Heart right ventricle (tissue), 16 donors: ENCODE data around the gene CTTNBP2. TPM values are rescaled to one million over a fixed set of nuclear protein-coding genes. Genes with fewer than 3 reads are reported as not detected.

ENCODE experiments used
- ATAC-seq, 8 donors: fragments of 200-7000 bp; cut with Tn5 transposase; one replicate each; pipeline ENCODE4 v1.9.1; 2020; ENCODE audit warnings: mild to moderate bottlenecking in 8 of 8, moderate library complexity in 8 of 8, moderate number of reproducible peaks in 1 of 8
- DNase-seq, 2 donors: peaks; one replicate each; pipeline ENCODE4 v3.0.0-alpha.2; 2020
- H3K27ac ChIP-seq, 10 donors: fragments of 200-600 bp; sonication (generic) in 2 of 10; one replicate each; pipeline versions ENCODE4 v1.5.0 to v1.8.0; 2020 to 2022; ENCODE audit warnings: mild to moderate bottlenecking in 3 of 10
- H3K27me3 ChIP-seq, 7 donors: fragments of 200-600 bp; one replicate each; pipeline ENCODE4 v1.8.0; 2021 to 2022; ENCODE audit warnings: mild to moderate bottlenecking in 2 of 7
- H3K36me3 ChIP-seq, 9 donors: fragments of 200-600 bp; sonication (generic) in 1 of 9; one replicate each; pipeline versions ENCODE4 v1.5.0 to v1.8.0; 2020 to 2022; ENCODE audit warnings: mild to moderate bottlenecking in 2 of 9
- H3K4me1 ChIP-seq, 9 donors: fragments of 200-600 bp; sonication (generic) in 1 of 9; one replicate each; pipeline versions ENCODE4 v1.5.0 to v1.8.0; 2020 to 2022; ENCODE audit warnings: mild to moderate bottlenecking in 4 of 9
- H3K4me3 ChIP-seq, 10 donors: fragments of 200-600 bp; sonication (generic) in 2 of 10; one replicate each; pipeline versions ENCODE4 v1.5.0 to v1.8.0; 2020 to 2022; ENCODE audit warnings: mild to moderate bottlenecking in 7 of 10, moderate library complexity in 2 of 10
- H3K9me3 ChIP-seq, 11 donors: fragments of 200-600 bp in 10 of 11; sonication (generic) in 2 of 11; one replicate each; pipeline versions ENCODE4 v1.5.0 to v1.8.0; 2013 to 2022; ENCODE audit warnings: mild to moderate bottlenecking in 2 of 11, control low read depth in 1 of 11, moderate library complexity in 1 of 11
- CTCF ChIP-seq, 9 donors: fragments of 200-600 bp; sonication (generic) in 2 of 9; IDR thresholded peaks; one replicate each; pipeline versions ENCODE4 v1.5.0 to v1.8.0; 2021 to 2022; ENCODE audit warnings: antibody characterized with exemption in 9 of 9, mild to moderate bottlenecking in 5 of 9, moderate library complexity in 1 of 9
- WGBS, 2 donors: extraction: QIAGEN DNeasy Blood & Tissue Kit; methylation state at CpG; one replicate each; pipeline ENCODE4 v1.1.7; 2013; ENCODE audit warnings: inconsistent platforms in 1 of 2; 5-methylcytosine and 5-hydroxymethylcytosine counted together
- intact Hi-C, 10 donors: fragments of 100-400 bp; cut with DNase I; formaldehyde crosslinking; loops; one replicate each; pipeline versions ENCODE4 v1.11.1 to v1.14.2; 2022
- polyA plus RNA-seq, 2 donors: library from polyadenylated mRNA; stranded (reverse); fragments of 200-250 nt; gene quantifications; one replicate each; pipeline ENCODE4 v1.2.3, GENCODE V29; 2013
- total RNA-seq, 10 donors: library from RNA; stranded (reverse); fragmentation: NEBNext Ultra II Directional in 3 of 10; extraction: Animal tissue kit (Norgen Biotek cat#: 25700) in 3 of 10; gene quantifications; one replicate each; pipeline versions ENCODE4 v1.2.1 to v1.2.4, GENCODE V29; 2021 to 2023
- donor health status: Arrhythmogenic right ventricular cardiomyopathy.
- donor health status: ischemic (EF 13 %, LVEDD 7.1; RV severe dilation, severe dysfunction).
- donor health status: healthy with polysubstance abuse.
- donor health status: DM: no; HTN: yes; CAD: no.
- donor health status: DM: no; HTN: no; CAD: no.
- donor health status: ischemic (EF 25% LVEDD 6.9; RV normal size, moderate dysfunction).
- donor health status: ischemic (EF 25% LVEDD 5.7; RV mildly dilated, moderate dysfunction).
- donor health status: healthy.
- donor health status: DM: yes; HTN: yes; CAD: no.
- donor health status: Ischemic cardiomyopathy.
- donor health status: ischemic (EF 35%, LVEDD 5.7; RV mildly dilated, moderate dysfunction).
- donor health status: nonischemic (EF 11% LVEDD 7.7; RV severe dilation, severe dysfunction).
- donor health status: DM: yes; HTN: yes; CAD: no.
- donor health status: PGD.
- donor health status: ischemic (EF 29% LVEDD 5.4; RV normal size, mild dysfunction).
- donor health status: nonischemic (EF 23%, LVEDD 6.1; RV moderate dilation, normal function).

Gene CTTNBP2
- total and polyA plus RNA-seq, 12 donors = 0.41 to 2.0 (median 0.97) TPM

- no peaks in the 10 kb centered on the region for H3K27me3 ChIP-seq
- H3K36me3 ChIP-seq = peaks cover 0 to 46% (median 0%) of the 10 kb centered on the region in 9 donors
- H3K9me3 ChIP-seq = no peaks in the 10 kb centered on the region
- no peak overlapping the region for H3K4me3 ChIP-seq
- 35 to 50% methylated on average over 6 of the region's 6 CpGs for WGBS, 2 donors
- DNase-seq (no peak), ATAC-seq (peak in 2 of 8 donors; percentile 92 to 93)
- no peaks in the 10 kb centered on the region for H3K4me1 ChIP-seq
- no peak overlapping the region for H3K27ac ChIP-seq
- intact Hi-C loops = no loop called here
- no peak for TF ChIP-seq CTCF (IDR thresholded peaks at IDR 0.05)
Measured at GRCh38 chr7:117731455-117731854, 141.8 kb downstream of the CTTNBP2 start.

GRCh38 chr7:117730390-117730789 lies 142.9 kb downstream of the CTTNBP2 start:
- no peak overlapping the region for H3K4me3 ChIP-seq
- H3K4me1 ChIP-seq = no peaks in the 10 kb centered on the region
- H3K27ac ChIP-seq = no peak overlapping the region
- WGBS, 2 donors = 89 to 94% methylated on average over 3 of the region's 3 CpGs
- intact Hi-C loops = no loop called here
- DNase-seq = no peak
- H3K27me3 ChIP-seq = no peaks in the 10 kb centered on the region
- H3K9me3 ChIP-seq = no peaks in the 10 kb centered on the region
- no peak for ATAC-seq
- TF ChIP-seq CTCF (IDR thresholded peaks at IDR 0.05) = no peak
- peaks cover 0 to 43% (median 0%) of the 10 kb centered on the region in 9 donors for H3K36me3 ChIP-seq

- Histone ChIP-seq H3K36me3 (peaks cover 0 to 40% (median 0%) of the 10 kb centered on the region in 9 donors), H3K9me3 (no peaks in the 10 kb centered on the region), H3K4me3 (no peak overlapping the region), H3K27me3 (no peaks in the 10 kb centered on the region), H3K27ac (no peak overlapping the region), H3K4me1 (no peaks in the 10 kb centered on the region)
- 53 to 70% methylated on average over 7 of the region's 7 CpGs for whole genome bisulfite sequencing, 2 donors
- no peak for TF ChIP-seq CTCF (IDR thresholded peaks at IDR 0.05)
- ATAC-seq = no peak
- intact Hi-C loops = no loop called here
- no peak for DNase-seq
Measured at GRCh38 chr7:117728890-117729624, 144.2 kb downstream of the CTTNBP2 start.

GRCh38 chr7:117724898-117725297 lies 148.3 kb downstream of the CTTNBP2 start:
- no peak for ATAC-seq
- TF ChIP-seq CTCF (IDR thresholded peaks at IDR 0.05) = no peak
- Histone ChIP-seq H3K4me1 (no peaks in the 10 kb centered on the region), H3K9me3 (no peaks in the 10 kb centered on the region), H3K27ac (no peak overlapping the region), H3K36me3 (peaks cover 0 to 28% (median 0%) of the 10 kb centered on the region in 9 donors), H3K27me3 (no peaks in the 10 kb centered on the region), H3K4me3 (no peak overlapping the region)
- no peak for DNase-seq
- intact Hi-C loops = no loop called here
- 94 to 98% methylated on average over 3 of the region's 3 CpGs for WGBS, 2 donors
